ENCODE data around the gene TGFBR3L.
A peak's percentile ranks its signal among the peaks of the same experiment; 100 is the strongest.
"Not testable (repeated sequence)": the region's sequence is repeated elsewhere in the genome, so short reads cannot be mapped to it uniquely, and the experiment has no call there.

Gene TGFBR3L

DNA sequence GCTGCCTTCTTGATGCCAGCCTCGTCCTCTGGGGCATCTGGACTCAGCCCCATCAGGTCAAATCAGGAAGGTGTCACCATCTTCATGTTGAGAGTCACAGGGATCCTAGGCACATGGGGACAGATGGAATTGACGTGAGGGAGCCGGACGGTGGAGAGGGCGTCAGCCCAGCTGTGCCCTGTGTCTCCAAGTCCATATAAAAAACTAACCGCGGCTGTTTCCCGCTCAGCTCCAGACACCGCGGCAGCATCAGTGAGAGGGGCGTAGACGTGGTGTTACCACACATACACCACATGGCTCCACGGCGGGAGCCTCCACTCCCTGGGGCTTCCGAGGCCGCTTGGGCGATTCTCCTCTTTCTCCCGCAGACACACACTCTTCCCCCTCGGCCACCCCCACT is 34.8 kb upstream of the TGFBR3L start:
- no peak for DNase-seq (ENCODE audit: low spot score)

DNA sequence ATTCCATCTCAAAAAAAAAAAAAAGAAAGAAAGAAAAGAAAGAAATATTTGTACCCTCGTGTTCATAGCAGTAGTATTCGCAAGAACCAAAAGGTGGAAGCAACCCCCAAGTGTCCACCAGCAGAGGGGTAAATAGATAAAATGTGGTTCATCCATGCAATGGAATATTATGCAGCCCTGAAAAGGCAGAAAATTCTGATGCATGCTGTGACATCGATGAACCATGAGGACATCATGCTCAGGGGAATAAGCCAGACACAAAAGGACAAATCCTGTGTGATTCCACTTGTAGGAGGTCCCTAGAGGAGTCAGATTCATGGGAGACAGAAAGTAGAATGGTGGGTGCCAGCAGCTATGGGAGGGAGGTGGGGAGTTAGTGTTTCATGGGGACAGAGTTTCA is 32.7 kb upstream of the TGFBR3L start:
- no peak for DNase-seq (ENCODE audit: low spot score)

DNA sequence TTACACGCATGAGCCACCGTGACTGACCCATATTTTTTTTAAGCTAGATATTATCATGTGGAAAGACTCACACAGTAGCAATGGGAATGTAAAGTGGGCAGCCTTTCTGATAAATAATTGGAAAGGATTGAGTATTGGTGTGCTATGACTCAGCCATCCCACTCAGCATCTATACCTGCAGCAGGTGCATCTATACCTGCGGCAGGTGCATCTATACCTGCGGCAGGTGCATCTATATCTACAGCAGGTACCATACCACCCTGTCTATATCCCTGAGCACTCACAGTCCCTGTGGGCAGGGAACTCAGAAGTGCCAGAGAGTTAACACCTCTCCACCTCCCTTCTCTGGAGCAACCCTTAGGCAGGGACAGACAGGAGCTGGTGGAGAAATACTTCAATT is 31.5 kb upstream of the TGFBR3L start:
- DNase-seq (ENCODE audit: low spot score) = no peak

DNA sequence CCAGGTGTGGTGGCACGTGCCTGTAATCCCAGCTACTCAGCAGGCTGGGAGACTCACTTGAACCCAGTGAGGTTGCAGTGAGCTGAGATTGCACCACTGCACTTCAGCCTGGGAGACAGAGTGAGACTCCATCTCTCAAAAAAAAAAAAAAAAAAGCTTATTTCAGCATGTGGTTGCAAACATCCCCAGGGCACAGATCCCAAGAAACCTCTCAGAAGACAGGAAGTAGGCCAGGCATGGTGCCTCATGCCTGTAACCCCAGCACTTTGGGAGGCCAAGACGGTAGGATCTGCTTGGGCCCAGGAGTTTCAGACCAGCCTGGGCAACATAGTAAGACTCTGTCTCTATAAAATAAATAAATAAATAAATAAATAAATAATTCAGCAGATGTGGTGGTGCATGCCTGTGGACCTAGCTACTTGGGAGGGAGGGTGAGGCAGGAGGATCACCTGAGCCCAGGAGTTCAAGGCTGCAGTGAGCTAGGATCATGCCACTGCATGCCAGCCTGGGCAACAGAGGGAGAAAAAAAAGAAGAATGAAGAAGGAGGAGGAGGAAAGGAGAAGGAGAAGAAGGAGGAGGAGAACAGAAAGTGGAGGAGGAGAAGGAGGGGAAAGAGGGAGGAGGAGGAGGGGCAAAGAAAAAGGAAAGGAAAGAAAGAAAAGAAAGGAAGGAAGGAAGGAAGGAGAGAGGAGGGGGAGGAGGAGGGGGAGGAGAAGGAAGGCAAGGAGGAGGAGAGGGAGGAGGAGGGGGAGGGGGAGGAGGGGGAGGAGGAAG is 30.6 kb upstream of the TGFBR3L start:
- no peak for DNase-seq (ENCODE audit: low spot score)

DNA sequence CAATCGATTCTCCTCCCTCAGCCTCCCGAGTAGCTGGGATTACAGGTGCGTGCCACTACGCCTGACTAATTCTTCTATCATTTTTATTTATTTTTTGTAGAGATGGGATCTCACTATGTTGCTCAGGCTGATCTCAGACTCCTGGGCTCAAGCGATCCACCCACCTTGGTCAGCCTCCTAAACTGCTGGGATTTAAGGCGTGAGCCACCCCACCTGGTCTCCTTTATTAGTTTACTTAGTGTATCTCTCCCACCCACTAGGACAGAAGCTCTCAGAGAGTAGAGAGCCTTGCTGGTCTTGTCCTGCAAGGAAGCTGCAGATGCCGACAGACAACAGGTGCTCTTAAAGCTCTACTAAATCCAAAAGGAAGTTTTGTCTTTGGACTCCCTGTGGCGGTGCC is 28.8 kb upstream of the TGFBR3L start:
- no peak for DNase-seq (ENCODE audit: low spot score)

DNA sequence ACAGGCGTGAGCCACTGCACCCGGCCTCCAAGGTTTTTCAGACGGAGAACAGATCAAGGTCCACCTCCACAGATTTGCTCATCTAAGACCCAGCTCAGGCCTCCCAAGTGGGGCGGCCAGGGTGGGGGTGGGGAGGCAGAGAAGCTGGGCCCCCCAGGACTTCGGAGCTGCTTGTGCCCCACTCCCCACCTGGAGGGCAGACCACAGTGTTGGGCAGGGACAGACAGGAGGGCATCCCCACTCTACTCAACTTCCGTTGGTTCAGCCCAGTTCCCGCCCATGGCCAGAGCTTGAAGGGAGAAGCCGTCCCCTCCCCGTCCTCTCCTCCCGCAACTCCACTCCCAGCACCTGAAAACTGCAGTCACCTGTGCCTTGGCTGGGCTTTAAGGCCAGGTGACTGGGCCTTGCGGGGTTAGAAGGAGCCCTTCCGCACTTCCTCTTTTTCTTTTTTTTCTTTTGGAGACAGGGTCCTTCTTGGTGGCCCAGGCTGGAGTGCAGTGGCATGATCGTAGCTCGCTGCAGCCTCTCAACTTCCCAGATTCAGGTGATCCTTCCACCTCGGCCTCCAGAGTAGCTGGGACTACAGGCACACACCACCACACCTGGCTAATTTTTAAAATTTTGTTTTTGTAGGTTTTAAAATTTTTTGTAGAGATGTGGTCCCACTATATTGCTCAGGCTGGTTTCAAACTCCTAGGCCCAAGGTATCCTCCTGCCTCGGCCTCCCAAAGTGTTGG is 27.1 kb upstream of the TGFBR3L start:
- no peak for DNase-seq (ENCODE audit: low spot score)

DNA sequence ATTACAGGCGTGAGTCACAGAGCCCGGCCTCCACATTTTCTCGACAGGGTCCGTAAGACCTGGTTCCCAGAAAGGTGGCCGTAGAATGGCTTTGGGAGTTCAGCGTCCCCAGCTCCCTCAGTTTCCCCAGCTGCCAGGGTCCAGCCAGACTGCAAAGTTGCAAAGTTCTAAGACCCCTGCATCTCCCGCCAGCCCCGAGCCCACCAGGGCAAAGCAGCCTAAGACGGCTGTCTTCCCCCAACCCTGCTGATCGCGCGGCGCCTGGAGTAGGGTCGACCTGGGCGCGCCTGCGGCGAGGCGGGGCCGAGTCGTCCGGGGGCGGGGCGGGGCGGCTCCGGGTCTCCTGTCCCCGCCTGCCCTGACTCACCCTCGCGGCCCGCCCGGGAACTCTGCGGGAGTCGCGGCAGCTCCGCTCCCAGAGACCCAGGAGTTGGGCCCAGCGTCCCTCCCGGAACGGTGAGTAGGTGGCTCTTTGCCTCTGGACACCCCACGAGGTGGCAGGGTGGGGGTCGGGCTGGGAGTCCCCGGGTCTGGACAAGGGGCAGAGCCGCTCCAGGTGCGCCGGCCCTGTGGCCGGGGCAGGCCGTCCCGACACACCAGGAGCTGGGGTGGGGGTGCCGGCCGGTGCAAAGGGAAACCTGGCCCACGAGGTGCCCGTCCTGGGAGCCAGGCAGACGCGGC is 26.3 kb upstream of the TGFBR3L start, which contains the start of gene LRRC8E:
TSS of gene LRRC8E (plus strand) at position 366 of the 681 bp plus-strand sequence. CDS start 7,094 bp downstream, outside the sequence.
- no peak for DNase-seq (ENCODE audit: low spot score)

DNA sequence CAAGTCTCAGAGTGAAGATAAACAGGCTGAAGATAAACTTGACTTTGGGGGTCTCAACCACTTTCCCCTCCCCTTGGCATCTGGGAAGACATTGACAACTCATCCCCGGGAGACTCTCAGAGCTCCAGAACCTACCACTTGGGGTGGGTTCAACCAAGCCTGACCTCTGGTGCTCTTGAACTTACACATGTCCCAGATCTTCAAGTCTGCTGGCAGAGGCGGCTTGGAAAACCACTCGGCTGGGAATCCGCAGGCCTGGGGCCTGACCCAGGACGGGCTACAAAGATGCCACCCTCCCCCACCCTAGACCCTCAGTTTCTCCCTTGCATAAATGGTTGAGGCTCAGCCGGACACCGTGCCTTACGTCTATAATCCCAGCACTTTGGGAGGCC is 25.8 kb upstream of the TGFBR3L start:
- no peak for DNase-seq (ENCODE audit: low spot score)

DNA sequence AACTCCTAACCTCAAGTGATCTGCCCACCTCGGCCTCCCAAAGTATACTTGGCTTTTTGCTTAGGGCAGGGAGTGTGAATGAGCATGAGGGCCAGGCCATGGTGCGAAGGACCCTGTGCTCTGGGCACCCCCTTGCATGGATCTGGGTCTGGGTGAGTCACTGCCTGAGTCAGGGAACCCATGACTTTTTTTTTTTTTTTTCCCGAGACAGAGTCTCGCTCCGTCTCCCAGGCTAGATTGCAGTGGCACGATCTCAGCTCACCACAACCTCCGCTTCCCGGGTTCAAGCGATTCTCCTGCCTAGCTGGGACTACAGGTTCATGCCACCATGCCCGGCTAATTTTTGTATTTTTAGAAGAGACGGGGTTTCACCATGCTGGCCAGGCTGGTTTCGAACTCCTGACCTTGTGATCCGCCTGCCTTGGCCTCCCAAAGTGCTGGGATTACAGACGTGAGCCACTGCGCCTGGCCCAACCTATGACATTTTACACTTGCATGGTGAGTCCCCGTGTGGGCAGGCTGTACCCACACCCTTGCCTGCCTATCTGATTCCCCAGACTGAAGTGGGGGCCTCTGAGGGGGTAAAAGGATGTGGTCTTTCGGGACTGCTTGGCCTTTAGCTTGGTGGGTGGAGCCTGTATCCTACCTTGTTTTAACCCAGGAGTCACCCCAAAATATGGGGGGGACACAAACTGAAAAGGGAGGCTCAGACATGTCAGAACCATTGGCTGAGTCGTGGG is 21.1 kb upstream of the TGFBR3L start:
- DNase-seq (ENCODE audit: low spot score) = not testable (repeated sequence)

DNA sequence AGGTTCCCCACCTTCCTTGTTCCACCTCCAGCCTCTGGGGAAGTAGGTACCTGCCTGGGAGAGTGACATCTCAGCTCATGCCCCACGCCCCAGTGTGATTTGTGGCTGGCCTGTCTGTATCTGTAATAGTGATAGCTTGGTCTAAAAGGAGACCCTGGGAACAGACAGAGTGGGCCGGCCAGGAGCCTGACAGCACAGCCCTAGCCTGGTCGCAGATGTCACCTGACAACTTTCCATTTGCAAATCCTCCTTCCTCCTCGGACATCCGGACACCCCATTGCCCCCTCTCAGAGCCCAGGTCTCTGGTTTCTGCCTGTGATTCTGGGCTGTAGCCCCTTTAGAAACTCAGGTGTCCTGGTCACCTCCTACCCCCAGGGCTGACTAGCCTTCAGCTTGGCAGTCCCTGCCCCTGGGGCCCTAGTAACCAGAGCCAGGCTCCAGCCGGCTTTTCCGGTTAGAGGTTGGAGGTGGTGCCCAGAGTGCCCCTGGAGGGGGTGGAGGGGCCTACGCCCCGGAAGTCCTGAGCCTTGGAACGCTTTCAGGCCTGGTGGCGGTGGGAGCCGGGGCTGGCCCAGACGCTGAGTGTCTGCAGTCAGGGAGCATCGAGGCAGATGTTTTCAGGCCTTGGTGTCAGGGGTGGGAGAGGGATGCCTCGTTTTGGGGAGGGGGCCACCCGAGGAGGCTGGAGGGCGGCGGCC is 19.9 kb upstream of the TGFBR3L start:
- no peak for DNase-seq (ENCODE audit: low spot score)

DNA sequence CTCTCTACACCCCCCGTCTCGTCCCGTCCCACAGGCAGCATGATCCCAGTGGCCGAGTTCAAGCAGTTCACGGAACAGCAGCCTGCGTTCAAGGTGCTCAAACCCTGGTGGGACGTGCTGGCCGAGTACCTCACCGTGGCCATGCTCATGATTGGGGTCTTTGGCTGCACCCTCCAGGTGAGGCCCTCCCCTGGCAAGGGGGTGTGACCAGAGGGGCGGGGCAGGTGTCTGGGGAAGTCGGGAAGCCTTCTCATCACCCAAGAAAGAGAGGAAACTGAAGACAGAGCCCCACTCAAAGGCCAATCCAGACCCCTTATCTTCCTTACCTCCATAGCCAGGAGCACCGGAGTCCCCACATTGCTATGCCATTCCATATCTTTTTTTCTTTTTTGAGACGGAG is 19.1 kb upstream of the TGFBR3L start:
- DNase-seq (ENCODE audit: low spot score) = no peak

DNA sequence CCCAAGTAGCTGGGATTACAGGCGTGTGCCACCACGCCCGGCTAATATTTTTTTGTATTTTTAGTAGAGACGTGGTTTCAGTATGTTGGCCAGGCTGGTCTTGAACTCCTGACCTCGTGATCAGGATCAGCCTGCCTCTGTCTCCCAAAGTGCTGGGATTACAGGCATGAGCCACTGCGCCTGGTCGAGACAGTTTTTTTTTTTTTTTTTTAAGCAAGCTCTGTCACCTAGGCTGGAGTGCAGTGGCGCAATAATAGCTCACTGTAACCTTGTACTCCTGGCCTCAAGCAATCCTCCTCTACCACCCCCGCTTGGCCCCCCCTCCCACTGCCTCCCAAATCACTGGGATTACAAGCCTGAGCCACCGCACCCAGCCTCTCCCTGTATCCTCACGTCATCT is 17.3 kb upstream of the TGFBR3L start:
- DNase-seq (ENCODE audit: low spot score) = no peak

DNA sequence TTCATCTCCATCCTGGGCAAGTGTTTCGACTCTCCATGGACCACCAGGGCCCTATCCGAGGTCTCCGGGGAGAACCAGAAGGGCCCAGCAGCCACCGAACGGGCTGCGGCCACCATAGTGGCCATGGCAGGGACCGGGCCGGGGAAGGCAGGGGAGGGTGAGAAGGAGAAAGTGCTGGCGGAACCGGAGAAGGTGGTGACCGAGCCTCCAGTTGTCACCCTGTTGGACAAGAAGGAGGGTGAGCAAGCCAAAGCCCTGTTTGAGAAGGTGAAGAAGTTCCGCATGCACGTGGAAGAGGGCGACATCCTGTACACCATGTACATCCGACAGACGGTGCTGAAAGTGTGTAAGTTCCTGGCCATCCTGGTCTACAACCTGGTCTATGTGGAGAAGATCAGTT is 15.7 kb upstream of the TGFBR3L start:
- no peak for DNase-seq (ENCODE audit: low spot score)

DNA sequence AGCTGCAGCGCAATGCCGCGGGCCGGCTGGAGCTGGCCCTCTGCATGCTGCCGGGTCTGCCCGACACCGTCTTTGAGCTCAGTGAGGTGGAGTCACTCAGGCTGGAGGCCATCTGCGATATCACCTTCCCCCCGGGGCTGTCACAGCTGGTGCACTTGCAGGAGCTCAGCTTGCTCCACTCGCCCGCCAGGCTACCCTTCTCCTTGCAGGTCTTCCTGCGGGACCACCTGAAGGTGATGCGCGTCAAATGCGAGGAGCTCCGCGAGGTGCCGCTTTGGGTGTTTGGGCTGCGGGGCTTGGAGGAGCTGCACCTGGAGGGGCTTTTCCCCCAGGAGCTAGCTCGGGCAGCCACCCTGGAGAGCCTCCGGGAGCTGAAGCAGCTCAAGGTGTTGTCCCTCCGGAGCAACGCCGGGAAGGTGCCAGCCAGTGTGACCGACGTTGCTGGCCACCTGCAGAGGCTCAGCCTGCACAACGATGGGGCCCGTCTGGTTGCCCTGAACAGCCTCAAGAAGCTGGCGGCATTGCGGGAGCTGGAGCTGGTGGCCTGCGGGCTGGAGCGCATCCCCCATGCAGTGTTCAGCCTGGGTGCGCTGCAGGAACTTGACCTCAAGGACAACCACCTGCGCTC is 14.8 kb upstream of the TGFBR3L start:
- no peak for DNase-seq (ENCODE audit: low spot score)

DNA sequence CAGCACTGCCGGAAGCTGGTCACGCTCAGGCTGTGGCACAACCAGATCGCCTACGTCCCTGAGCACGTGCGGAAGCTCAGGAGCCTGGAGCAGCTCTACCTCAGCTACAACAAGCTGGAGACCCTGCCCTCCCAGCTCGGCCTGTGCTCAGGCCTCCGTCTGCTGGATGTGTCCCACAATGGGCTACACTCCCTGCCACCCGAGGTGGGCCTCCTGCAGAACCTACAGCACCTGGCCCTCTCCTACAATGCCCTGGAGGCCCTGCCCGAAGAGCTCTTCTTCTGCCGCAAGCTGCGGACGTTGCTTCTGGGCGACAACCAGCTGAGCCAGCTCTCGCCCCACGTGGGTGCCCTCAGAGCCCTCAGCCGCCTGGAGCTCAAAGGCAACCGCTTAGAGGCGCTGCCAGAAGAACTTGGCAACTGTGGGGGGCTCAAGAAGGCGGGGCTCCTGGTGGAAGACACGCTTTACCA is 14.2 kb upstream of the TGFBR3L start:
- DNase-seq (ENCODE audit: low spot score) = no peak

DNA sequence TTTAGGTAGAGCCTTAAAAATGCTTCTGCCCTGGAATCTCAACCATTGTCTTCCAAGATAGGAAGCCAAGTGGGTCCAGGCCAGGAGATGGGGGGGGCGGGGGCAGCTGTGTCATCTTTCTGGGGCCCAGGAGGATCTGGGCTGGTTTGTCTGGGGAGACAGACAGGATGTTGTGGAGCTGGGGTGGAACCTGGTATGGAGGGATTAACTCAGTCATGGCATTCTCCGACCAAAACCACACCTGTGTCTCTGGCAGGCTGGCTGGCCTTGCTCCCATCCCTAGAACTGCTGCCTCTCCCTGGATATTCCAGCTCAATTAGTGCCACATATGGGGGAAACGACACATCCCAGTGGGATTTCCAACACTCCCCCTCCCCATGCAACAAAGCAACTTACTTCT is 13.7 kb upstream of the TGFBR3L start:
- DNase-seq (ENCODE audit: low spot score) = no peak

DNA sequence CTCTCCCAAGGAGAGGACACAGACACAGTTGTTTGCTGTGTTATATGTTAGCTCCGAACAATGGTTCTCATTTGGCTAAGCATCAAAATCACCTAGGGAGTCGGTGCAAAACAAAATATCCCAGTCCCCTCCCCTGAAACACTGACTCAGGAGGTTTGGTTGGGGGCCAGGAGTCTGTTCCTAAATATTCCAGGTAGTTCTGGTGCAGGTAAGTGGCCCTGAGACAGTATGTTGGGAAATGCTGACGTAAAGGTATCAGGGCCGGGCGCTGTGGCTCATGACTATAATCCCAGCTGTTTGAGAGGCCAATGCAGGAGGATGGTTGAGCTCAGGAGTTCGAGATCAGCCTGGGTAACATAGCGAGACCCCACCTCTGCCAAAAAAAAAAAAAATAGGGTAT is 13.3 kb upstream of the TGFBR3L start:
- DNase-seq (ENCODE audit: low spot score) = no peak

DNA sequence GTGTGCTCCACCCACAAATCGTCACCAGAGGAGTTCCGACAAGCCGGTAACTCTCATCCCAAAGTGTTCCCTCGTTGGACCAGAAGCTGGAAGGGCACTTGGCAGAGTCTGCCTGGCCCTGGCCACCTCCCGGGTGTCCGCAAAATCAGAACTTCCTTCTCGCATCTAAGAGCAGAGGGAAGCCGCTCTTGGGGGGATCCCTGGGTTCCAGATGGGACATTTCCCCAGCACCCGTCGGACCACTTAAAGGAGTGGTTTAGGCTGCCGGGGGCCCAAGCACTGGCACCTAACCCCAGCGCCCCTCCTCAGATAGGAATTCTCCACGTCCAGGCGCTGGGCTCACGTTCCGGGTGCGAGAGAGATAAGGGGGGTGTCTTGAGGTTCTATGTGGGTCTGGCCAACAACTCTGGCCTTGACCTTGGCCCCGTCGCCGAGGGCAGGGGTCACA is 11.8 kb upstream of the TGFBR3L start:
- DNase-seq (ENCODE audit: low spot score) = no peak

DNA sequence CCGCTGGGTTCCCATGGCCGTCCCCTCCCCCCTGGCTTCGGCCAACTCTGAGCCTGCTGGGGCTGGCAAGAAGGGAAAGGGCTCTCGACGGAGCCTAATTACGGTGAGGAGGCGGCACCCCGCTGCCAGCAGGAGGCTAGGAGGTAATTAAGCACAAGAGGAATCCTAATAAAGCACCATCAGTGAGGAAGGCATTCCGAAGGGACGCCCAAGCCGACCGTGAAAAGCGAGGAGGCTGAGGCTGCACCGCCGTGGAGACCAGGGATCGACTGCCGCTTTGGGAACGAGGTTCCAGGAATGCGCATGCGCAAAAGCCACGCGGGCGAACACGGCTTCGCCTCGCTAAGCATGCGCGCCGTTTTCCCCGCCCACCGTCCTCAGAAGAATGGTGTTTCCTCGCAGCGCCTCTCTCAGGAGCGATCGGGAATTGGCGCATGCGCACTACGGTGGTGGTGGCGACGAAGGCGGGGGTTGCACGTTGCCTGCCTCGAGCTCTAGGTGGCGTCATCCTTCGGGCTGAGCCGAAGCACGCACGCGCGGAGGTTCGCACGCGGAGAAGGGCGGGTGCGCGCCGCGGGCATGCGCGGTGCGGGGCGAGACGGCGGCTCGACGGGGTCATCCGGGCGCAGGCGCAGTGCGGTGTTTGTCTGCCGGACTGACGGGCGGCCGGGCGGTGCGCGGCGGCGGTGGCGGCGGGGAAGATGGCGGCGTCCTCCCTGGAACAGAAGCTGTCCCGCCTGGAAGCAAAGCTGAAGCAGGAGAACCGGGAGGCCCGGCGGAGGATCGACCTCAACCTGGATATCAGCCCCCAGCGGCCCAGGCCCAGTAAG is 11.2 kb upstream of the TGFBR3L start, which contains the start of gene MAP2K7:
TSS of gene MAP2K7 (plus strand) at position 634 of the 830 bp plus-strand sequence. CDS start at position 702, 68 bp downstream.
- peak; percentile 99 for DNase-seq (ENCODE audit: low spot score)

Measured in globus pallidus (tissue), 1 donor.